ENCODE measurements around the gene ZNF93.
"Not testable (repeated sequence)": the region's sequence is repeated elsewhere in the genome, so short reads cannot be mapped to it uniquely, and the experiment has no call there.

The ZNF93 gene

GRCh38 chr19:19937403-19937802, 36.7 kb downstream of the ZNF93 start:
- DNase-seq (ENCODE audit: low spot score) = no peak
- no peak for FAIRE-seq

DNA sequence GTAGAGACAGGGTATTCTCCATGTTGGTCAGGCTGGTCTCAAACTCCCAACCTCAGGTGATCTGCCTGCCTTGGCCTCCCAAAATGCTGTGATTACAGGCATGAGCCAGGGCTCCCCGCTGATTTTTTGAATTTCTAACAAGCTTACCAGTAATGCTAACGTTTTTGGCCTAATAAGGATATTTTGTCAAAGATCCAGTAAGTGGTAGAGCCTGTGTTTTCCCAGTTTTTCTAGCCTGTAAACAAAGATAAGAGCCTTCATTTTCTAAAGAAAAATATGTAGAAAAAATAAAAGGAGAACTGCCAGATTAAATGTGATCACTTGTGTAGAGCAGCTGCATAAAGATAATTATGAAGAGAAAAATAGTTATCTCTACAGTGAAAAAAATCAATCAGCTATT, 37.7 kb downstream of the ZNF93 start:
- FAIRE-seq (no peak), DNase-seq (ENCODE audit: low spot score) (no peak)

DNA sequence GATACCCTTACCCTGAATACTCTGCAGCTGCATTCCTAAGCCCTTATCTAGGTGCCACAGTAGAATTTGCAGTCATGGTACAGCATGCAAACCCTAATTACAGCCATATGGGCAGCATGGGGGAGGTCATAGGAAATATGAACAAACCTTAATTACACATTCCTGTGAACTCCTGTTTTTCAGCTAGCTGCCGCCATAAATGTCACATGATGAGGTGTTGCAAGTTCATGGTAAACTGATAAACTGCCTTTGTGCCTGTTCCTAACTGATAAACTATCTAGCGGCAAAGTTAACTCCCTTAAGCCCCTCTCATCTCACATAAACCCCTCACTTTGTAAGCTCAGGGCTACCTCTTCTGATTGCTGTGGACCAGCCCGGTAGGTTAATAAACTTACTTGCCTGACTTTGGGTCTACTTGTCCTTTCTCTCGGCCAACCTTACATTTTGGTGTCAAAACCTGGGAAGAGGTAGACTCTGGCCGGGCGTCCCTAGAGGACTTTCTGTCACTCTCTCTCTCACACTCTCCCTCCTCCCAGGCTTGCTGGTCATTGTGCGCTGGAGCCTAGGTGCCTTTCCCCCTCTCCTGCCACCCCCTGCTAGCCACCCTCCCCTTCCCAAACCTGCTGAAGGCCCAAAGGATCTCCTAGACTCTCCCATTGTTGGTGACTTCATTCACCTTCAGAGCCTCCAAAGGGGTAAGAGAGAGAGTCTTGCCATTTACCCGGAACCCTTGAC, 43.3 kb downstream of the ZNF93 start:
- DNase-seq (ENCODE audit: low spot score) = no peak
- FAIRE-seq = no peak

- FAIRE-seq = no peak
Observed at GRCh38 chr19:19944583-19944880, 43.8 kb downstream of the ZNF93 start.

GRCh38 chr19:19946226-19946625, 45.5 kb downstream of the ZNF93 start:
- FAIRE-seq (no peak), DNase-seq (ENCODE audit: low spot score) (no peak)

More at GRCh38 chr19:19944583-19944880, 43.8 kb downstream of the ZNF93 start:
- no peak for DNase-seq (ENCODE audit: low spot score)

DNA sequence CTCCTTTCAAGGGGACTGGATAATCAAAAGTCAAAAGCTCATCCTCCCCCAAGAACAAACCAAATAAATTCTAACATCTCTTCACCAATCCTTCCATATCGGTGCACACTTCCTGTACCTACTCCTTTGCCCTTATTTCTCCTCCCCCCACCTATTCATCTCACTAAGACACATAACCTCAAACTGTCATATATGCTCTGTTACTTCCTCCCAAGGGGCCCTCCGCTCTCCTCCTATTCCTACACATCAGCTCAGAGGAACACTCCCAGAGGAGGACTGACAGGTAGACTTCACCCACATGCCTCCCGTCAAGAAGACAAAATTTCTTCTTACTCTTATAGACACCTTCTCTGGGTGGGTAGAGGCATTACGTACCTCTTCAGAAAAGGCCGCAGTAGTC, 48.1 kb downstream of the ZNF93 start:
- FAIRE-seq = no peak
- no peak for DNase-seq (ENCODE audit: low spot score)

DNA sequence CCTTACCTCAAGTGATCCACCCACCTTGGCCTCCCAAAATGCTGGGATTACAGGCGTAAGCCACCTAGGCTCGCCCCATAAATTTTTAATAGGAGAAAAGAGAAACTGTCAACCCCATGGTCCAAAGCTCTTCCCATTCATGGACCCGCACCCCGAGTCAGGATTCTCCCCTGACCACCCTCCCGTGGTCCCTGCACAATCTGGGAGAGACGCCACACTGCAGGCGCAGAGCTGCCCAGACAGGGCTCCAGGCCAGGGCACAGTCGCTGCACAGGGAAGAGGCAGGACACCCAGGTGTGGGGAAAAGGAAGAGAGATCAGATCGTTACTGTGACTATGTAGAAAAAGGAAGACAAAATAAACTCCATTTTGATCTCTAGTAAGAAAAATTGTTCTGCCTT, 54.5 kb downstream of the ZNF93 start:
- no peak for FAIRE-seq

GRCh38 chr19:19956434-19957075, 55.8 kb downstream of the ZNF93 start:
- DNase-seq (ENCODE audit: low spot score) (no peak), FAIRE-seq (no peak)

More for the DNA sequence above, 54.5 kb downstream of the ZNF93 start:
- no peak for DNase-seq (ENCODE audit: low spot score)

- FAIRE-seq; DNase-seq (ENCODE audit: low spot score): not testable (repeated sequence)
Observed at GRCh38 chr19:19957766-19958165, 57.0 kb downstream of the ZNF93 start.

- FAIRE-seq = not testable (repeated sequence)
Observed at GRCh38 chr19:19959151-19959799, 58.5 kb downstream of the ZNF93 start.

DNA sequence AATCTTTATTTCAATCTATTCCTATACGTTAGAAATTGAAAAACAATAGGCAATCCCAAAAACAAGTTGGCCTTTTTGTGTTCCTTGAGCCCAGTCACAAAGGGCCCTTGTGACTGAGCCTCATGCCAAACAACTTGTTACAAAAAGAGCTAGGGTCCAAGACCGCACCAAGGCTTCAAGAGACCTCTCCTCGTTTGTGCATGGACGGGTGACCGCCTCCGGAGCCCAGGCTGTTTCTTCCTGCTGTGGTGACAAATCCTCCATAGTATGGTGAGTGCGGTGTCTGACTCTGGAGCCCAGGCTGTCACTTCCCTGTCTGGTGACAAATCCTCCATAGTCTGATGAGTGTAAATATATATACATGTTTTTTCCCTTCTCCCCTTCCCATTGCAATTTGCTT, 63.7 kb downstream of the ZNF93 start:
- no peak for FAIRE-seq

More at GRCh38 chr19:19959151-19959799, 58.5 kb downstream of the ZNF93 start:
- not testable (repeated sequence) for DNase-seq (ENCODE audit: low spot score)

GRCh38 chr19:19966126-19966525, 65.4 kb downstream of the ZNF93 start:
- not testable (repeated sequence) for DNase-seq (ENCODE audit: low spot score); FAIRE-seq

More for the DNA sequence above, 63.7 kb downstream of the ZNF93 start:
- no peak for DNase-seq (ENCODE audit: low spot score)

DNA sequence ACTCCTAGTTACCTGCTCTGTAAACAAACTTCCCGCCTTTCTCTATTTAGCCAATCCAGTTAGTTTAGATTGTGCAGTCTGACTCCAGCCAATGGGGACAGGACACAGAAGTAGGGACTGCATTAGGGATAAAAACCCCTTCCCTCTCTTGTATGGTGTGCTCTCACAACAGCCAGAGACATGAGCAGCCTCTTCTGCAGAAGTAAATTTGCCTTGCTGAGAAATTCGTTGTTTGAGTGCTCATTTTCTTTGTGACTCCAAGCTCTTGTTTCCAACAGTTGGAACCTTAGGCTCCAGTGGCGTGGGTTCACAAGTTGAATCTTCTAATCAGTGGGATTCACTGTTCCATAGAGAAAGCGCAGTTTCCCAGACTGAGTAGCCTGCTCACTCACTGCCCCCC, 66.1 kb downstream of the ZNF93 start:
- FAIRE-seq (no peak), DNase-seq (ENCODE audit: low spot score) (no peak)
